ENCODE results near the gene SSUH2. TPM values are rescaled to one million over a fixed set of nuclear protein-coding genes. Genes with fewer than 3 reads are reported as not detected.

SSUH2 gene
- polyA plus RNA-seq, 1 experiment, result 0.26 TPM

DNA sequence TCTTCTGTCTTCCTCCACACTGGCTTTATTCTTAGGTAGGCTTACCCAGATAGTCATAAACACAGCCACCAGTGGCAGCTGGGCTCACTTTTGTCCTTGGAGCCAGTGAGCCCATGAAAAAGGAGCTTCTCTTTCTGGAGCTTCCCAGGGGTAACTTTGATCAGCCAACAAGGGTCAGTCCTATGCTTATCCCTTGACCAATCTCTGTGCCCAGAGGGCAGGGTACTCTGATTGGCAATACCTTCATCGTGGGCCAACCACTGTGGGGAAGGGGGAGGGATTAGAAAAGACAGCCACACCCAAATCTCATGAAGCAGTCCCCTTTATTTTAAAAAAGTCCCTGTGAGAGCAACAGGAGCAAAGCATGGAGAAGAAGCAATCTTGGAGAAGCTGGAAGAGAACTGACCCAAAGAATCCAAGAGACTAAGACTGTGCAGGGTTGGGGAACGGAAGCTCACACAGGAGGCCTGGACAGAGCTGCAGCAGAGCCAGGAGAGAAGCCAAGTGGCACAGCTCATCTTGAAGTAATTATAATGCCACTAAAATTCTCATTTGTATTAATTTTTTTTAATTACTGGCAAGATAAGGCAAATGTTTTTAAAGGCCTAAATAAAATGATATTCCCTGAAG is 70.4 kb downstream of the SSUH2 start:
- Histone ChIP-seq H3K36me3 (ENCODE audit: control insufficient read depth, insufficient read depth, low read length) (peaks cover 7% of the 10 kb centered on the region), H3K4me3 (ENCODE audit: low read depth, low read length) (no peak overlapping the region), H3K27me3 (ENCODE audit: control insufficient read depth, insufficient read depth, low read length) (no peaks in the 10 kb centered on the region)
- ChIA-PET POLR2A (interaction anchor here (0.7 kb wide), 1 partner anchor 42 kb away, joined by 4 read pairs; no protein-coding TSS in a partner anchor), CTCF (interaction anchor here (0.6 to 3.8 kb wide), 6 partner anchors 16 to 172 kb away, joined by 3 to 14 read pairs (median 3); no protein-coding TSS in a partner anchor)
- TF ChIP-seq, protein P1, sequence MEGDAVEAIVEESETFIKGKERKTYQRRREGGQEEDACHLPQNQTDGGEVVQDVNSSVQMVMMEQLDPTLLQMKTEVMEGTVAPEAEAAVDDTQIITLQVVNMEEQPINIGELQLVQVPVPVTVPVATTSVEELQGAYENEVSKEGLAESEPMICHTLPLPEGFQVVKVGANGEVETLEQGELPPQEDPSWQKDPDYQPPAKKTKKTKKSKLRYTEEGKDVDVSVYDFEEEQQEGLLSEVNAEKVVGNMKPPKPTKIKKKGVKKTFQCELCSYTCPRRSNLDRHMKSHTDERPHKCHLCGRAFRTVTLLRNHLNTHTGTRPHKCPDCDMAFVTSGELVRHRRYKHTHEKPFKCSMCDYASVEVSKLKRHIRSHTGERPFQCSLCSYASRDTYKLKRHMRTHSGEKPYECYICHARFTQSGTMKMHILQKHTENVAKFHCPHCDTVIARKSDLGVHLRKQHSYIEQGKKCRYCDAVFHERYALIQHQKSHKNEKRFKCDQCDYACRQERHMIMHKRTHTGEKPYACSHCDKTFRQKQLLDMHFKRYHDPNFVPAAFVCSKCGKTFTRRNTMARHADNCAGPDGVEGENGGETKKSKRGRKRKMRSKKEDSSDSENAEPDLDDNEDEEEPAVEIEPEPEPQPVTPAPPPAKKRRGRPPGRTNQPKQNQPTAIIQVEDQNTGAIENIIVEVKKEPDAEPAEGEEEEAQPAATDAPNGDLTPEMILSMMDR (IDR thresholded peaks at IDR 0.05; ENCODE audit: insufficient read depth, low read depth, low read length), result no peak
- no peak for DNase-seq (ENCODE audit: low read depth)

DNA sequence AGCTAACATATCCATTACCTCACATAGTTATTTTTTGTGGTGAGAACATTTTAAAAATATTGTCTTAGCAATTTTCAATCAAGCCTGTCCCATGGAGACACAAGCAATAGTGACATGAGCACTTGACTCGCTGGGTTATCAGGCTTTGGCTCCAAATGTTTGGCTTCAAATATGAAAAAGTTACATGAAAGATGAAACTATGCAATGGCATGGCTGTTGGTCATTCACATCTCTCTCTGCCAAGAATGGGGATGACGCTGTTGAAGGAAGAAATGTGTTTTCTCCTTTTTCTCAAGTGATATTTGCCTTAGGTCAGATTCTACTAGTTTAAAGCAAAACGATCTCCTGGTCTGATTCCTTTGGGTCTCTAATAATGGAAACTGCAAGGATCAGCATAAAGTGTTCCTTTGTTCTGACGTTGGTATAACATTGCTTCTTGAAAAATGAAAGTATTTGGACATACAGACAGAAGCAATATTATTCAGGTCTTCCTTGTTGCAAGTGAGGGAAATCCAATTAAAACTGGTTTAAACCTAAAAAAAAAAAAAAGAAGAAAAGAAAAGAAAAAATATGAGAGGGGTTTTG is 71.2 kb downstream of the SSUH2 start:
- H3K27me3 ChIP-seq (ENCODE audit: control insufficient read depth, insufficient read depth, low read length), result no peaks in the 10 kb centered on the region
- ChIA-PET CTCF (interaction anchor here (0.6 to 3.8 kb wide), 5 partner anchors 12 to 173 kb away, joined by 3 to 14 read pairs (median 3); no protein-coding TSS in a partner anchor), POLR2A (interaction anchor here (0.7 kb wide), 1 partner anchor 42 kb away, joined by 4 read pairs; no protein-coding TSS in a partner anchor)
- peaks cover 7% of the 10 kb centered on the region for H3K36me3 ChIP-seq (ENCODE audit: control insufficient read depth, insufficient read depth, low read length)
- no peak for DNase-seq (ENCODE audit: low read depth)
- no peak overlapping the region for H3K4me3 ChIP-seq (ENCODE audit: low read depth, low read length)
- TF ChIP-seq, protein P1 (IDR thresholded peaks at IDR 0.05; ENCODE audit: insufficient read depth, low read depth, low read length), result no peak

DNA sequence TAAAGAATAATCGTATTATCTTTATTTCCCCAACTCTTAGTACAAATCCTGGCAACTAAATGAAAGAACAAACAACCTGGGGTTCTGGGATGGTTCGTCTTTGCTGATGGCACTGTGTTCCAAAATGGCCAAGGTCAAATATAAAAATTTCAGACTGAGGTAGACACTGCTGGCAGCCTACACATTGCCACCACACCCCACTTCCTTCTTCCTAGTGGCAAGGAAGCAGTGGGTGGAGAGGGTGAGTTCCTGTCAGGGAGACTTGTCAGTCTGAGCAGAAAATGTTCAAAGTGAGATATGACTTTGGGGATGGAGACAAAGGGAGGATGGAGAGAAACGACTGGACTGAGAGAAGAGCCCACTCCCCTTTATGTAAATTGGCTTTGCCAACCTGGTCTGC is 73.3 kb downstream of the SSUH2 start:
- no peak overlapping the region for H3K4me3 ChIP-seq (ENCODE audit: low read depth, low read length)
- POLR2A ChIA-PET, result no interaction called here
- TF ChIP-seq, protein P1 (IDR thresholded peaks at IDR 0.05; ENCODE audit: insufficient read depth, low read depth, low read length), result no peak
- no peaks in the 10 kb centered on the region for H3K27me3 ChIP-seq (ENCODE audit: control insufficient read depth, insufficient read depth, low read length)
- peaks cover 11% of the 10 kb centered on the region for H3K36me3 ChIP-seq (ENCODE audit: control insufficient read depth, insufficient read depth, low read length)
- CTCF ChIA-PET, result interaction anchor here (1.2 kb wide), 1 partner anchor 16 kb away, joined by 4 read pairs; no protein-coding TSS in a partner anchor
- no peak for DNase-seq (ENCODE audit: low read depth)

Other genes starting within 250 kb of the SSUH2 start
- gene LMCD1, start 143.0 kb downstream of the SSUH2 start, polyA plus RNA-seq (2011; rRNA removed), result 157 and 168 TPM in 2 replicates
- gene CAV3, start 89.0 kb upstream of the SSUH2 start, polyA plus RNA-seq (2011; rRNA removed), result 0.05 TPM in 1 of 2 replicates, not detected in the other
- gene OXTR, start 124.8 kb upstream of the SSUH2 start, polyA plus RNA-seq (2011; rRNA removed), result 168 and 195 TPM in 2 replicates

All from BJ (cell line).